ENCODE data around the gene OXNAD1.
A peak's percentile ranks its signal among the peaks of the same experiment; 100 is the strongest.

The OXNAD1 gene

GRCh38 chr3:16252243-16252978 lies 12.6 kb upstream of the OXNAD1 start:
- TF ChIP-seq, protein P1, sequence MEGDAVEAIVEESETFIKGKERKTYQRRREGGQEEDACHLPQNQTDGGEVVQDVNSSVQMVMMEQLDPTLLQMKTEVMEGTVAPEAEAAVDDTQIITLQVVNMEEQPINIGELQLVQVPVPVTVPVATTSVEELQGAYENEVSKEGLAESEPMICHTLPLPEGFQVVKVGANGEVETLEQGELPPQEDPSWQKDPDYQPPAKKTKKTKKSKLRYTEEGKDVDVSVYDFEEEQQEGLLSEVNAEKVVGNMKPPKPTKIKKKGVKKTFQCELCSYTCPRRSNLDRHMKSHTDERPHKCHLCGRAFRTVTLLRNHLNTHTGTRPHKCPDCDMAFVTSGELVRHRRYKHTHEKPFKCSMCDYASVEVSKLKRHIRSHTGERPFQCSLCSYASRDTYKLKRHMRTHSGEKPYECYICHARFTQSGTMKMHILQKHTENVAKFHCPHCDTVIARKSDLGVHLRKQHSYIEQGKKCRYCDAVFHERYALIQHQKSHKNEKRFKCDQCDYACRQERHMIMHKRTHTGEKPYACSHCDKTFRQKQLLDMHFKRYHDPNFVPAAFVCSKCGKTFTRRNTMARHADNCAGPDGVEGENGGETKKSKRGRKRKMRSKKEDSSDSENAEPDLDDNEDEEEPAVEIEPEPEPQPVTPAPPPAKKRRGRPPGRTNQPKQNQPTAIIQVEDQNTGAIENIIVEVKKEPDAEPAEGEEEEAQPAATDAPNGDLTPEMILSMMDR (IDR thresholded peaks at IDR 0.05; ENCODE audit: low read length, missing control alignments): no peak
- H3K4me3 ChIP-seq (replicated peaks; ENCODE audit: low read depth, low read length): no peak overlapping the region
- DNase-seq (ENCODE audit: low read depth): no peak

DNA sequence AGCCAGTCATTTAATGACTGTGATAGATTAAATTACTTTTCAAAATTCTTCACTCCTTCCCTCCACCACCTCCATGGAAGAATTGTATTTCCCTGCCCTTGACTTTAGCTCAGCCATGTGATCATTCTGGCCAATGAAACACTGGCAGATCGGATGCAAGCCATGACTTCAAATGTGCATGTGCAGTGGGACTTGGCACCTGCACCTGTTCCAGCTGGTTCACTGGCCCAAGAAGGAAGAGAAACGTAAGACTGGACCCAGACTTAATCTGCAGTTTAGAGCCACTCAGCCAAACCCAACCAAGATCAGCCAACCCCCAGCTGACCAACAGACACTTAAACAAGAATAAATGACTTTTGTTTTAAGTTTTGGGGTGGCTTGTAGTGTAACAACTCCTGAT lies 12.0 kb upstream of the OXNAD1 start:
- no peak overlapping the region for H3K4me3 ChIP-seq (replicated peaks; ENCODE audit: low read depth, low read length)
- DNase-seq (ENCODE audit: low read depth): no peak
- TF ChIP-seq, protein P1 (IDR thresholded peaks at IDR 0.05; ENCODE audit: low read length, missing control alignments): no peak

- H3K4me3 ChIP-seq (replicated peaks; ENCODE audit: low read depth, low read length): no peak overlapping the region
- TF ChIP-seq, protein P1 (IDR thresholded peaks at IDR 0.05; ENCODE audit: low read length, missing control alignments): no peak
- DNase-seq (ENCODE audit: low read depth): peak; percentile 69
These were observed 11.4 kb upstream of the OXNAD1 start for GRCh38 chr3:16253601-16254000.

GRCh38 chr3:16254916-16255315 lies 10.1 kb upstream of the OXNAD1 start:
- TF ChIP-seq, protein P1 (IDR thresholded peaks at IDR 0.05; ENCODE audit: low read length, missing control alignments): no peak
- no peak overlapping the region for H3K4me3 ChIP-seq (replicated peaks; ENCODE audit: low read depth, low read length)
- no peak for DNase-seq (ENCODE audit: low read depth)

DNA sequence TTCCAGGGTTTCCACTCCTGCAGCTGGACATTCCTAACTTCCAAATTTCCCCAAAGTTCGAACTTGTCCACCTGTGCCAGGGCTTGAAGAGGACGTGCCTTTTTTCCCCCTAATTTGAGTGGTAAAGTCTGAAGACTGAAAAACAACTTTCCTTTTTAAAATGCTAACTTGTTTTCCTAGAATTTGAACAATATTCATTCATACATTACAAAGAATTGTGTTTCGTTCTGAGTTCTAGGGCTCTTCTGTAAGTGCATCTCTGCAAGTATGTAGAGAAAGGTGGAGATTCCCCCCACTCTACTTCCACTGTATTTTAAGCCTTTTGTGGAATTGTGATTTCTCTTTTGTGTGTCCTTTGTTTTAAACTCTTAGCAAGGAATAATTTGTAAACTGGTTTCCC lies 9.7 kb upstream of the OXNAD1 start:
- H3K4me3 ChIP-seq (replicated peaks; ENCODE audit: low read depth, low read length): no peak overlapping the region
- TF ChIP-seq, protein P1 (IDR thresholded peaks at IDR 0.05; ENCODE audit: low read length, missing control alignments): no peak
- DNase-seq (ENCODE audit: low read depth): no peak

DNA sequence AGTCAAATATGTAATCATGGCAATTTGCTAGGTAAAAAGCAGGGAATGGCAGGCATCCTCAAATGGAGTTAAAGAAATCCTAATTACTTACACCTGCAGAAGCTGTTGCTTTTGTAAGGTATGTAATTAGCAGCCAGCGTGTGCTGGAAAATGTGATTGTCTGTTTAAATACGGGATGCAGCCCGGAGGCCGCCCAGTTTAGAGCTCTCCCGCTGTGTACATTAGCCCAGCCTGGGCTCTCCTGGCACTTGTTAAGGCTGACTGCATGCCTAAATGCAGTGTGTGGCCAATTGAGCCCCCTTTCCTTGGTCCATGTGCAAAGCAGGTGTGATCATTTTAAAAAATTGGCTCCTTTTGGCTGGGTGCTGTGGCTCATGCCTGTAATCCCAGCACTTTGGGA lies 9.3 kb upstream of the OXNAD1 start:
- TF ChIP-seq, protein P1 (IDR thresholded peaks at IDR 0.05; ENCODE audit: low read length, missing control alignments): no peak
- no peak for DNase-seq (ENCODE audit: low read depth)
- H3K4me3 ChIP-seq (replicated peaks; ENCODE audit: low read depth, low read length): no peak overlapping the region

- TF ChIP-seq, protein P1 (IDR thresholded peaks at IDR 0.05; ENCODE audit: low read length, missing control alignments): no peak
- no peak overlapping the region for H3K4me3 ChIP-seq (replicated peaks; ENCODE audit: low read depth, low read length)
- DNase-seq (ENCODE audit: low read depth): no peak
These were observed 7.7 kb upstream of the OXNAD1 start for GRCh38 chr3:16257309-16257708.

Data from fibroblast of pulmonary artery (primary cell).